ENCODE measurements around the gene OSBPL3.

Gene OSBPL3

GRCh38 chr7:24754906-24755506, 225.0 kb downstream of the OSBPL3 start:
- no peak for DNase-seq (ENCODE audit: extremely low read depth, low read depth)
- no peak for TF ChIP-seq CTCF (IDR thresholded peaks at IDR 0.05; ENCODE audit: low read depth, low read length)

GRCh38 chr7:24752073-24752800, 227.7 kb downstream of the OSBPL3 start:
- no peak for DNase-seq (ENCODE audit: extremely low read depth, low read depth)
- TF ChIP-seq CTCF (IDR thresholded peaks at IDR 0.05; ENCODE audit: low read depth, low read length) = no peak

GRCh38 chr7:24751484-24751883, 228.5 kb downstream of the OSBPL3 start:
- no peak for TF ChIP-seq CTCF (IDR thresholded peaks at IDR 0.05; ENCODE audit: low read depth, low read length)

GRCh38 chr7:24750441-24751055, 229.4 kb downstream of the OSBPL3 start:
- no peak for DNase-seq (ENCODE audit: extremely low read depth, low read depth)
- no peak for TF ChIP-seq CTCF (IDR thresholded peaks at IDR 0.05; ENCODE audit: low read depth, low read length)

More at GRCh38 chr7:24751484-24751883, 228.5 kb downstream of the OSBPL3 start:
- DNase-seq (ENCODE audit: extremely low read depth, low read depth) = no peak

- TF ChIP-seq CTCF (IDR thresholded peaks at IDR 0.05; ENCODE audit: low read depth, low read length) = no peak
- no peak for DNase-seq (ENCODE audit: extremely low read depth, low read depth)
These were observed 231.5 kb downstream of the OSBPL3 start for GRCh38 chr7:24748521-24748920.
